Transverse colon (tissue), 4 donors: Measurements from ENCODE around the gene CAMSAP1.

Experiments
- CTCF ChIP-seq, 5 experiments: fragments of 200-600 bp in 3 of 5; fragments of 450-650 bp in 2 of 5; sonication (generic) in 3 of 5; IDR thresholded peaks; 1 replicate in 2 of 5; 2 replicates in 3 of 5; pipeline ENCODE4 v1.5.1; 2016 to 2017; ENCODE audit warnings: antibody characterized with exemption in 5 of 5, inconsistent platforms in 3 of 5, mild to moderate bottlenecking in 2 of 5, moderate library complexity in 1 of 5
- EP300 ChIP-seq: sonication (generic); formaldehyde crosslinking; IDR thresholded peaks from one replicate; pipeline ENCODE4 v1.6.1; 2017; ENCODE audit warnings: antibody characterized with exemption, low read depth
- POLR2A ChIP-seq: fragments of 450-650 bp; IDR thresholded peaks from one replicate; pipeline ENCODE4 v1.6.1; 2016; ENCODE audit warnings: antibody characterized with exemption, mild to moderate bottlenecking, moderate library complexity
- POLR2AphosphoS5 ChIP-seq, 3 donors: sonication (generic); formaldehyde crosslinking; IDR thresholded peaks; one replicate each; pipeline ENCODE4 v1.6.1; 2016; ENCODE audit warnings: antibody characterized with exemption in 3 of 3

DNA sequence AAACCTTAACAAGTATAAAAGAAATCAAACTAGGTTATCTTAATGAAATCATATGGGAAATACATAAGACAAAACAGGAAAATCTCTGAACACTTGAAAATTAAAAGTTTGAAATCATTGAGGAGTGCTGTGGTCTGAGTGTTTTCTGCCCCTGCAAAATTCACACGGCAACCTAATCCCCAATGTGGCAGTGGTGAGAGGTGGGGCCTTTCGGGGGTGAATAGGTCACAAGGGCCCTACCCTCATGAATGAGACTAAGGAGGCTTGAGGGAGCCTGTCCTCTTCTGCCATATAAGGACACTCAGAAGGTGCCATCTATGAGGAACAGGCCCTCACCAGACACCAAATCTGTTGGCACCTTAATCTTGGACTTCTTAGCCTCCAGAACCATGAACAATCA lies 10.7 kb downstream of the CAMSAP1 start:
- TF ChIP-seq POLR2AphosphoS5 (IDR thresholded peaks at IDR 0.05) (no peak), POLR2A (no peak), EP300 (no peak), CTCF (IDR thresholded peaks at IDR 0.05) (no peak)
